ENCODE data around the gene FCGR2B. TPM values are rescaled to one million over a fixed set of nuclear protein-coding genes. Genes with fewer than 3 reads are reported as not detected.
"Not testable (repeated sequence)": the region's sequence is repeated elsewhere in the genome, so short reads cannot be mapped to it uniquely, and the experiment has no call there.

Gene FCGR2B
- total RNA-seq (2014; rRNA removed; shearing (Covaris generic)) (not detected in 2 replicates), polyA plus RNA-seq (2016; fragmentation: Nextera tagmentation; extraction: Ambion mirVana) (not detected in 2 replicates)
- long read RNA-seq = 0 reads

GRCh38 chr1:161662684-161663339 lies at the start of gene FCGR2B:
TSS of gene FCGR2B (plus strand) at chr1:161663143. CDS start at chr1:161663242, 99 bp downstream.
- not testable (repeated sequence) for DNase-seq (ENCODE audit: low spot score); H3K27me3 ChIP-seq (ENCODE audit: insufficient read depth); H3K27me3 Mint-ChIP-seq (ENCODE audit: insufficient read depth, low read depth, poor library complexity); H3K27ac Mint-ChIP-seq; H3K36me3 ChIP-seq (ENCODE audit: insufficient read depth); H3K4me3 Mint-ChIP-seq; H3K4me3 ChIP-seq; H3K4me2 ChIP-seq; ATAC-seq; H4K20me1 ChIP-seq (replicated peaks; ENCODE audit: insufficient read depth); H3K9me3 Mint-ChIP-seq; H3K9me2 ChIP-seq (ENCODE audit: insufficient read depth); H3K79me2 ChIP-seq (replicated peaks; ENCODE audit: insufficient read depth); H3F3A ChIP-seq (replicated peaks; ENCODE audit: low read depth); H3K27ac ChIP-seq (ENCODE audit: low read depth); H2AFZ ChIP-seq; H3K4me1 Mint-ChIP-seq; H3K4me1 ChIP-seq (ENCODE audit: insufficient read depth); H3K36me3 Mint-ChIP-seq (ENCODE audit: low read depth)

GRCh38 chr1:161616417-161616816 lies 46.5 kb upstream of the FCGR2B start:
- ATAC-seq; H3K4me3 Mint-ChIP-seq; H4K20me1 ChIP-seq (replicated peaks; ENCODE audit: insufficient read depth); H3K4me1 Mint-ChIP-seq; H3K4me2 ChIP-seq; H3K79me2 ChIP-seq (replicated peaks; ENCODE audit: insufficient read depth); H2AFZ ChIP-seq; H3K36me3 ChIP-seq (ENCODE audit: insufficient read depth); H3K27me3 ChIP-seq (ENCODE audit: insufficient read depth); H3K27ac Mint-ChIP-seq; H3F3A ChIP-seq (replicated peaks; ENCODE audit: low read depth); H3K4me3 ChIP-seq; H3K4me1 ChIP-seq (ENCODE audit: insufficient read depth); DNase-seq (ENCODE audit: low spot score); H3K9me2 ChIP-seq (ENCODE audit: insufficient read depth); H3K27ac ChIP-seq (ENCODE audit: low read depth): not testable (repeated sequence)
- H3K9me3 Mint-ChIP-seq = peaks cover 29% of the 10 kb centered on the region
- H3K27me3 Mint-ChIP-seq (ENCODE audit: insufficient read depth, low read depth, poor library complexity) = peaks cover 18% of the 10 kb centered on the region
- H3K36me3 Mint-ChIP-seq (ENCODE audit: low read depth) = peaks cover 18% of the 10 kb centered on the region; the same call in 2 of the 3 replicates

DNA sequence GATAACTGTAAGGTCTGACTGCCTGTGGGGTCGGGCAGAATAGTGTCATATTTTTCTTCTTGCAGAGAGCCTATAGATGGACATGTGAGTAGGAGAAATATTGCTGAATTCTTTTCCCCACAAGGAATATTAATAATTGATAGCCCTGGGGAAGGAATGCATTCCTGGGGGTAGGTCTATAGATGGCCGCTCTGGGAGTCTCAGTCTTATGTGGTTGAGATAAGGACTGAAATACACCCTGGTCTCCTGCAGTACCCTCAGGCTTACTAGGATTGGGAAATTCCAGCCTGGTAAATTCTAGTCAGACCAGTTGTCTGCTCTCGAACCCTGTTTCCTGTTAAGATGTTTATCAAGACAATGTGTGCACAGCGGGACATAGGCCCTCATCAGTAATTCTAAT lies 44.4 kb upstream of the FCGR2B start:
- not testable (repeated sequence) for ATAC-seq; H3K27ac ChIP-seq (ENCODE audit: low read depth); H2AFZ ChIP-seq; H3K9me2 ChIP-seq (ENCODE audit: insufficient read depth); H3K4me3 ChIP-seq; H3K4me1 Mint-ChIP-seq; H3K79me2 ChIP-seq (replicated peaks; ENCODE audit: insufficient read depth); H3K36me3 ChIP-seq (ENCODE audit: insufficient read depth); H3K27me3 ChIP-seq (ENCODE audit: insufficient read depth); H3K27ac Mint-ChIP-seq; DNase-seq (ENCODE audit: low spot score); H3K4me1 ChIP-seq (ENCODE audit: insufficient read depth); H3K4me2 ChIP-seq; H3K4me3 Mint-ChIP-seq; H4K20me1 ChIP-seq (replicated peaks; ENCODE audit: insufficient read depth); H3F3A ChIP-seq (replicated peaks; ENCODE audit: low read depth)
- H3K27me3 Mint-ChIP-seq (ENCODE audit: insufficient read depth, low read depth, poor library complexity) = peaks cover 14% of the 10 kb centered on the region
- H3K36me3 Mint-ChIP-seq (ENCODE audit: low read depth) = peaks cover 19% of the 10 kb centered on the region; the same call in 2 of the 3 replicates
- H3K9me3 Mint-ChIP-seq = peaks cover 30% of the 10 kb centered on the region

- not testable (repeated sequence) for H3K79me2 ChIP-seq (replicated peaks; ENCODE audit: insufficient read depth); H4K20me1 ChIP-seq (replicated peaks; ENCODE audit: insufficient read depth); H3K4me1 Mint-ChIP-seq; H3K27me3 ChIP-seq (ENCODE audit: insufficient read depth); H3K9me2 ChIP-seq (ENCODE audit: insufficient read depth); DNase-seq (ENCODE audit: low spot score); H3K4me1 ChIP-seq (ENCODE audit: insufficient read depth); H3K36me3 ChIP-seq (ENCODE audit: insufficient read depth); H2AFZ ChIP-seq; H3K27ac ChIP-seq (ENCODE audit: low read depth); ATAC-seq; H3F3A ChIP-seq (replicated peaks; ENCODE audit: low read depth); H3K27ac Mint-ChIP-seq
- Mint-ChIP-seq H3K36me3 (ENCODE audit: low read depth) (peaks cover 19% of the 10 kb centered on the region; the same call in 2 of the 3 replicates), H3K27me3 (ENCODE audit: insufficient read depth, low read depth, poor library complexity) (peaks cover 17% of the 10 kb centered on the region), H3K4me3 (peak overlapping the region; percentile 95), H3K9me3 (peaks cover 30% of the 10 kb centered on the region)
- H3K4me3 ChIP-seq = peak overlapping the region; percentile 66
- H3K4me2 ChIP-seq = peak overlapping the region; percentile 75; the same call in 1 of the 2 replicates
These were observed 42.5 kb upstream of the FCGR2B start for GRCh38 chr1:161620399-161620798.
